H1 (cell line): Measurements from ENCODE around the gene CCL5. TPM values are rescaled to one million over a fixed set of nuclear protein-coding genes. Genes with fewer than 3 reads are reported as not detected.

ENCODE experiments used
- CTCF ChIA-PET: fragments of 300-600 bp; sonication (Branson Sonifier 250); formaldehyde crosslinking; loops from one replicate; lab custom pipeline; 2021; ENCODE audit not compliant: partially characterized antibody; lab: Charles Lee
- POLR2A ChIA-PET: fragments of 300-600 bp; sonication (Branson Sonifier 250); formaldehyde crosslinking; loops from one replicate; lab custom pipeline; 2021; ENCODE audit warnings: inconsistent platforms; ENCODE audit not compliant: partially characterized antibody; lab: Charles Lee
- DNase-seq, 2 experiments: peaks; one replicate each; pipeline versions ENCODE4 v3.0.0 to v3.0.0-alpha.2; 2010 to 2022; ENCODE audit warnings: low spot score in 2 of 2, low read depth in 1 of 2, mixed read lengths in 1 of 2
- FAIRE-seq: peaks from 2 replicates; lab custom pipeline; 2011; peaks lifted over from hg19 to GRCh38; lab: Jason Lieb, UNC
- H2AFZ ChIP-seq: 2 replicates; pipeline ENCODE4 v1.8.1; 2012; ENCODE audit warnings: low read length, inconsistent platforms
- H2AK5ac ChIP-seq: 2 replicates; pipeline ENCODE4 v1.6.1; 2013; ENCODE audit warnings: low read depth, low read length
- H2BK120ac ChIP-seq: replicated peaks from 2 replicates; pipeline ENCODE3; 2013; ENCODE audit warnings: low read depth, low read length, inconsistent platforms
- H2BK12ac ChIP-seq: 2 replicates; pipeline ENCODE4 v1.6.1; 2013; ENCODE audit warnings: low read depth, low read length
- H2BK15ac ChIP-seq: 2 replicates; pipeline ENCODE4 v1.6.1; 2013; ENCODE audit warnings: low read length
- H2BK20ac ChIP-seq: 2 replicates; pipeline ENCODE4 v1.6.1; 2013; ENCODE audit warnings: low read length
- H2BK5ac ChIP-seq: 2 replicates; pipeline ENCODE4 v1.6.1; 2013; ENCODE audit warnings: low read depth, low read length
- H3K14ac ChIP-seq: 2 replicates; pipeline ENCODE4 v1.6.1; 2013; ENCODE audit warnings: inconsistent platforms; ENCODE audit not compliant: insufficient read length
- H3K18ac ChIP-seq: 2 replicates; pipeline ENCODE4 v1.6.1; 2013; ENCODE audit warnings: low read length; ENCODE audit errors: extremely low read depth
- H3K23ac ChIP-seq: 2 replicates; pipeline ENCODE4 v1.6.1; 2013; ENCODE audit warnings: inconsistent platforms; ENCODE audit not compliant: insufficient read length
- H3K23me2 ChIP-seq: 2 replicates; pipeline ENCODE4 v1.6.1; 2013; ENCODE audit warnings: low read depth, low read length
- H3K27ac ChIP-seq: 2 replicates; pipeline ENCODE4 v1.6.1; 2011; ENCODE audit warnings: low read depth, low read length, inconsistent platforms
- H3K27me3 ChIP-seq, 4 experiments: replicated peaks in 1 of 4; 1 replicate in 1 of 4; 2 replicates in 3 of 4; pipeline versions ENCODE4 v1.6.1 to v1.8.1; 2011 to 2013; ENCODE audit warnings: low read length in 3 of 4, mild to moderate bottlenecking in 3 of 4, inconsistent platforms in 2 of 4, mixed read lengths in 2 of 4, moderate library complexity in 1 of 4; ENCODE audit not compliant: control insufficient read depth in 3 of 4, insufficient read depth in 3 of 4; ENCODE audit errors: extremely low read depth in 1 of 4
- H3K36me3 ChIP-seq, 4 experiments: 2 replicates each; pipeline versions ENCODE4 v1.6.1 to v1.8.1; 2011 to 2013; ENCODE audit warnings: mild to moderate bottlenecking in 4 of 4, low read length in 3 of 4, moderate library complexity in 2 of 4, control low read depth in 1 of 4, inconsistent platforms in 1 of 4; ENCODE audit not compliant: insufficient read depth in 4 of 4, control insufficient read depth in 2 of 4
- H3K4ac ChIP-seq: replicated peaks from 2 replicates; pipeline ENCODE3; 2013; ENCODE audit warnings: low read length, low read depth, mixed read lengths, inconsistent platforms; ENCODE audit not compliant: insufficient read length
- H3K4me1 ChIP-seq, 4 experiments: replicated peaks in 1 of 4; 1 replicate in 1 of 4; 2 replicates in 3 of 4; pipeline versions ENCODE4 v1.6.1 to v1.8.1; 2011 to 2013; ENCODE audit warnings: low read length in 3 of 4, inconsistent platforms in 2 of 4, mixed read lengths in 1 of 4; ENCODE audit not compliant: insufficient read depth in 4 of 4, control insufficient read depth in 3 of 4
- H3K4me2 ChIP-seq, 2 experiments: 2 replicates each; pipeline versions ENCODE4 v1.6.1 to v1.8.1; 2011 to 2013; ENCODE audit warnings: low read depth in 2 of 2, low read length in 2 of 2, control low read depth in 1 of 2, inconsistent platforms in 1 of 2, mild to moderate bottlenecking in 1 of 2; ENCODE audit not compliant: insufficient read depth in 1 of 2
- H3K4me3 ChIP-seq, 4 experiments: fragments of 200-600, 300-600 bp in 1 of 4; sonication (generic), shearing (Covaris generic), sonication (Bioruptor Twin) in 1 of 4; 2 replicates each; pipeline versions ENCODE4 v1.5.1 to v1.8.1; 2011 to 2016; ENCODE audit warnings: low read length in 4 of 4, low read depth in 3 of 4, control low read depth in 2 of 4, inconsistent platforms in 2 of 4, mild to moderate bottlenecking in 2 of 4, mixed read lengths in 1 of 4, moderate library complexity in 1 of 4; ENCODE audit not compliant: insufficient read depth in 2 of 4; ENCODE audit errors: extremely low read depth in 1 of 4
- H3K56ac ChIP-seq: replicated peaks from 2 replicates; pipeline ENCODE3; 2013; ENCODE audit warnings: low read depth, mild to moderate bottlenecking, mixed read lengths, low read length, inconsistent platforms; ENCODE audit not compliant: insufficient read length
- H3K79me1 ChIP-seq: 2 replicates; pipeline ENCODE4 v1.6.1; 2013; ENCODE audit warnings: low read depth, low read length, control low read depth
- H3K79me2 ChIP-seq, 2 experiments: 2 replicates each; pipeline versions ENCODE4 v1.6.1 to v1.8.1; 2012 to 2013; ENCODE audit warnings: low read length in 2 of 2, mild to moderate bottlenecking in 2 of 2, inconsistent platforms in 1 of 2; ENCODE audit not compliant: insufficient read depth in 2 of 2, control insufficient read depth in 1 of 2
- H3K9ac ChIP-seq, 4 experiments: replicated peaks in 1 of 4; 1 replicate in 1 of 4; 2 replicates in 3 of 4; pipeline versions ENCODE4 v1.6.1 to v1.8.1; 2011 to 2013; ENCODE audit warnings: low read depth in 3 of 4, low read length in 3 of 4, control low read depth in 2 of 4, mild to moderate bottlenecking in 2 of 4, moderate library complexity in 2 of 4, inconsistent platforms in 1 of 4; ENCODE audit errors: extremely low read depth in 1 of 4
- H3K9me3 ChIP-seq, 2 experiments: 2 replicates each; pipeline versions ENCODE4 v1.6.1 to v1.8.1; 2012 to 2013; ENCODE audit warnings: mild to moderate bottlenecking in 2 of 2, moderate library complexity in 2 of 2, control low read depth in 1 of 2, inconsistent platforms in 1 of 2, low read depth in 1 of 2, low read length in 1 of 2, mixed read lengths in 1 of 2; ENCODE audit not compliant: insufficient read depth in 2 of 2
- H4K20me1 ChIP-seq, 2 experiments: replicated peaks in 1 of 2; 2 replicates each; pipeline versions ENCODE3 to v1.8.1; 2011 to 2013; ENCODE audit warnings: inconsistent platforms in 2 of 2, low read length in 2 of 2, mild to moderate bottlenecking in 1 of 2; ENCODE audit not compliant: insufficient read depth in 2 of 2, control insufficient read depth in 1 of 2
- H4K5ac ChIP-seq: 2 replicates; pipeline ENCODE4 v1.6.1; 2013; ENCODE audit warnings: low read length, low read depth, mixed read lengths, inconsistent platforms; ENCODE audit not compliant: insufficient read length
- H4K8ac ChIP-seq: 2 replicates; pipeline ENCODE4 v1.8.0; 2013; ENCODE audit warnings: mild to moderate bottlenecking, moderate library complexity, low read length, inconsistent platforms; ENCODE audit not compliant: insufficient read depth; ENCODE audit errors: extremely low read depth
- H4K91ac ChIP-seq: replicated peaks from 2 replicates; pipeline ENCODE3; 2013; ENCODE audit warnings: low read length, mixed read lengths, inconsistent platforms; ENCODE audit not compliant: insufficient read length
- ASH2L ChIP-seq: fragments of 200-600, 300-600 bp; sonication (generic); IDR thresholded peaks from one replicate; pipeline ENCODE4 v1.7.1; 2017; ENCODE audit warnings: low read length
- ATF2 ChIP-seq: IDR thresholded peaks from 2 replicates; pipeline ENCODE4 v1.6.1; 2012; ENCODE audit warnings: low read length, inconsistent platforms
- BACH1 ChIP-seq: IDR thresholded peaks from 2 replicates; pipeline ENCODE4 v1.6.1; 2012; ENCODE audit warnings: low read length, improper control_type of control experiment
- KDM1A ChIP-seq: fragments of 200-600, 300-600 bp; sonication (generic); IDR thresholded peaks from 2 replicates; pipeline ENCODE4 v1.7.1; 2016; ENCODE audit warnings: mild to moderate bottlenecking, low read length, borderline replicate concordance
- SIRT6 ChIP-seq: IDR thresholded peaks from one replicate; pipeline ENCODE4 v1.7.1; 2012; ENCODE audit warnings: low read length, inconsistent platforms
- SP2 ChIP-seq: IDR thresholded peaks from 2 replicates; pipeline ENCODE4 v1.6.1; 2012; ENCODE audit warnings: mild to moderate bottlenecking, low read length, inconsistent platforms
- YY1 ChIP-seq: IDR thresholded peaks from 2 replicates; pipeline ENCODE4 v1.6.1; 2011; ENCODE audit warnings: low read depth, mild to moderate bottlenecking, low read length
- WGBS, 2 experiments: shearing (Covaris generic) in 1 of 2; methylation state at CpG; one replicate each; pipeline versions ENCODE4 v1.1.6 to v1.1.7; 2013 to 2015; ENCODE audit warnings: low lambda C conversion rate in 2 of 2, mixed read lengths in 2 of 2, inconsistent platforms in 1 of 2, low coverage in 1 of 2, missing lambda C conversion rate in 1 of 2; ENCODE audit not compliant: insufficient replicate concordance in 2 of 2, insufficient coverage in 1 of 2, insufficient read length in 1 of 2; ENCODE audit errors: extremely low coverage in 1 of 2, missing lambda C conversion rate in 1 of 2; 5-methylcytosine and 5-hydroxymethylcytosine counted together
- polyA plus RNA-seq, 7 experiments: library from polyadenylated mRNA; depleted of rRNA in 3 of 7; stranded (reverse) in 5 of 7; unstranded in 2 of 7; fragments of >200 nt in 5 of 7; fragments of 200-250 nt in 2 of 7; gene quantifications; 1 replicate in 5 of 7; 2 replicates in 1 of 7; 4 replicates in 1 of 7; pipeline versions ENCODE4 v1.2.1 to v1.2.3, GENCODE V29; 2011 to 2013; ENCODE audit warnings: missing spikeins in 2 of 7, mixed read lengths in 2 of 7
- total RNA-seq: library from RNA; stranded (reverse); fragmentation: NEBNext Ultra II Directional; extraction: Animal tissue kit (Norgen Biotek cat#: 25700); gene quantifications from 2 replicates; pipeline ENCODE4 v1.2.1, GENCODE V29; 2021

CCL5 gene
- total and polyA plus RNA-seq, 2 of the 8 experiments (the other 6 are each of a cell fraction or from before 2014, with no cell fraction given) = not detected

DNA sequence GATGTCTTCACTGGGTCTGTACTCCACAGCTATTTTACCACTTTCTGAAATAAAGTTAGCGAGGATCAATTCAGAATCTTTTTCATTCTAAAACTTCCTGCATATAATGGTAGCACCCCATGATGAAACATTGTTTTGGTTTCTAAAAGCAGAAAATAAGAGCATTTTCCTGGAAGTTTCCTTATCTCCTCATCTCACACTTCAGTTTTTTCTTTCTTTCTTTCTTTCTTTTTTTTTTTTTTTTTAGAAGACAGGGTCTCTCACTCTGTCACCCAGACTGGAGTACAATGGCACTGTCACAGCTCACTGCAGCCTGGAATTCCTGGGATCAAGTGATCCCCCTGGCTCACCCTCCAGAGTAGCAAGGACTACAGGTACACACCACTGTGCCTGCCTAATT, 40.1 kb upstream of the CCL5 start:
- POLR2A ChIA-PET = no interaction called here
- 87% methylated on average over 1 of the region's 1 CpG; no CpG with 5 or more reads in 1 of the 2 experiments for WGBS, 2 experiments
- no peak overlapping the region for H4K8ac ChIP-seq
- no peak overlapping the region for H2BK20ac ChIP-seq
- no peak overlapping the region for H2AFZ ChIP-seq
- no peak for TF ChIP-seq SIRT6
- TF ChIP-seq KDM1A = no peak
- no peak for TF ChIP-seq YY1
- no peak for TF ChIP-seq ASH2L
- no peak for TF ChIP-seq ATF2
- no peak for TF ChIP-seq BACH1
- no peak for TF ChIP-seq SP2
- no peak for DNase-seq
- peaks cover 0 to 3% (median 0%) of the 10 kb centered on the region in 4 experiments; a peak in 3 of 8 replicates for H3K36me3 ChIP-seq
- no peak overlapping the region for H3K4ac ChIP-seq
- no peaks in the 10 kb centered on the region for H3K23me2 ChIP-seq
- no peak overlapping the region for H3K18ac ChIP-seq
- H3K4me1 ChIP-seq = no peaks in the 10 kb centered on the region
- H3K27me3 ChIP-seq = no peaks in the 10 kb centered on the region
- H4K5ac ChIP-seq = no peak overlapping the region
- no peaks in the 10 kb centered on the region for H3K79me2 ChIP-seq
- H3K14ac ChIP-seq = no peak overlapping the region
- H2BK12ac ChIP-seq = no peak overlapping the region
- no peak overlapping the region for H2AK5ac ChIP-seq
- CTCF ChIA-PET = interaction anchor here (0.6 kb wide), 1 partner anchor 27 kb away, joined by 3 read pairs; no protein-coding TSS in a partner anchor
- FAIRE-seq = no peak
- no peaks in the 10 kb centered on the region for H3K79me1 ChIP-seq
- peaks cover 6 to 15% of the 10 kb centered on the region in 2 experiments; a peak in 2 of 4 replicates for H3K9me3 ChIP-seq
- H3K23ac ChIP-seq = no peak overlapping the region
- no peak overlapping the region for H3K4me2 ChIP-seq
- H3K4me3 ChIP-seq = no peak overlapping the region
- H2BK5ac ChIP-seq = no peak overlapping the region
- H3K27ac ChIP-seq = no peak overlapping the region
- H2BK120ac ChIP-seq = no peak overlapping the region
- H4K91ac ChIP-seq = no peak overlapping the region
- H3K56ac ChIP-seq = no peak overlapping the region
- no peak overlapping the region for H2BK15ac ChIP-seq
- no peak overlapping the region for H3K9ac ChIP-seq
- no peaks in the 10 kb centered on the region for H4K20me1 ChIP-seq
